ENCODE results near the gene NFKBIB.

DNA sequence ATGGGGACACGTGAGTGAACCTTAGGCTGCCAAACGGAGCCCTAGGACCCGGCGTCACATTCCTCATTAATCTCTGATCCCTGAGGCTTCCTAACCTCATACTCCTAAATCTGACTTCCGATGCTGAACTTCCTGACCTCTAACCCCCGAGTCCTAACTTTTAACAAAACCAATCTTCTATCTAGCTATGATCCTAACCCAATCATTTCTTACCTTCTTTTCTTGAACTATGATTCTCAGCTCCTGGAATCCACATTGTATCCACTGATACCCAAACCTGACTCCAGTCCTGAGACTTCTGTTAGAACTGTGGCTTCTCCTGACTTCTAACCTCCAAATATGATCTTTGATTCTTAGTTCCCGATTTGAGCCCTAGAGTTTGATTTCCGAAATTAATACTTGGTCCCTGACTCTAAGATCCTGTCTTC is 447 bp downstream of the NFKBIB start:
- no peak for TF ChIP-seq YY1 (IDR thresholded peaks at IDR 0.05; ENCODE audit: low read depth, low read length)
- TF ChIP-seq, protein P1, sequence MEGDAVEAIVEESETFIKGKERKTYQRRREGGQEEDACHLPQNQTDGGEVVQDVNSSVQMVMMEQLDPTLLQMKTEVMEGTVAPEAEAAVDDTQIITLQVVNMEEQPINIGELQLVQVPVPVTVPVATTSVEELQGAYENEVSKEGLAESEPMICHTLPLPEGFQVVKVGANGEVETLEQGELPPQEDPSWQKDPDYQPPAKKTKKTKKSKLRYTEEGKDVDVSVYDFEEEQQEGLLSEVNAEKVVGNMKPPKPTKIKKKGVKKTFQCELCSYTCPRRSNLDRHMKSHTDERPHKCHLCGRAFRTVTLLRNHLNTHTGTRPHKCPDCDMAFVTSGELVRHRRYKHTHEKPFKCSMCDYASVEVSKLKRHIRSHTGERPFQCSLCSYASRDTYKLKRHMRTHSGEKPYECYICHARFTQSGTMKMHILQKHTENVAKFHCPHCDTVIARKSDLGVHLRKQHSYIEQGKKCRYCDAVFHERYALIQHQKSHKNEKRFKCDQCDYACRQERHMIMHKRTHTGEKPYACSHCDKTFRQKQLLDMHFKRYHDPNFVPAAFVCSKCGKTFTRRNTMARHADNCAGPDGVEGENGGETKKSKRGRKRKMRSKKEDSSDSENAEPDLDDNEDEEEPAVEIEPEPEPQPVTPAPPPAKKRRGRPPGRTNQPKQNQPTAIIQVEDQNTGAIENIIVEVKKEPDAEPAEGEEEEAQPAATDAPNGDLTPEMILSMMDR (IDR thresholded peaks at IDR 0.05; ENCODE audit: control extremely low read depth in 1 of 3, insufficient read depth in 1 of 3, low read depth in 1 of 3, low read length in 3 of 3): no peak
- TF ChIP-seq TCF12 (IDR thresholded peaks at IDR 0.05; ENCODE audit: low read depth, low read length): no peak
- TF ChIP-seq JUND (IDR thresholded peaks at IDR 0.05; ENCODE audit: low read length): no peak
- TF ChIP-seq RXRA (IDR thresholded peaks at IDR 0.05; ENCODE audit: insufficient read depth, low read depth, low read length): no peak
- TF ChIP-seq SIX5 (IDR thresholded peaks at IDR 0.05; ENCODE audit: low read depth, low read length): no peak
- 0 out of 2 replicates have a peak, but pooled peaks have one; percentile 26 for TF ChIP-seq TEAD4 (IDR thresholded peaks at IDR 0.05; ENCODE audit: low read depth, low read length)
- TF ChIP-seq, protein P2, sequence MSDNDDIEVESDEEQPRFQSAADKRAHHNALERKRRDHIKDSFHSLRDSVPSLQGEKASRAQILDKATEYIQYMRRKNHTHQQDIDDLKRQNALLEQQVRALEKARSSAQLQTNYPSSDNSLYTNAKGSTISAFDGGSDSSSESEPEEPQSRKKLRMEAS (IDR thresholded peaks at IDR 0.05): peak; percentile 4; the same call in 1 of the 2 replicates

Measured in H1 (cell line).